Urothelium cell line (cell line): ENCODE data around the gene PABPN1L.

Experiments used
- DNase-seq: peaks from one replicate; pipeline ENCODE4 v3.0.0; 2011; ENCODE audit warnings: low spot score, mixed read lengths
- FAIRE-seq: peaks from 2 replicates; lab custom pipeline; 2011; peaks lifted over from hg19 to GRCh38; lab: Jason Lieb, UNC

Gene PABPN1L

GRCh38 chr16:88866151-88866920 is at the start of gene PABPN1L:
Gene PABPN1L (minus strand): TSS chr16:88866660. CDS start chr16:88866606, 54 bp downstream.
- FAIRE-seq (no peak), DNase-seq (no peak)

DNA sequence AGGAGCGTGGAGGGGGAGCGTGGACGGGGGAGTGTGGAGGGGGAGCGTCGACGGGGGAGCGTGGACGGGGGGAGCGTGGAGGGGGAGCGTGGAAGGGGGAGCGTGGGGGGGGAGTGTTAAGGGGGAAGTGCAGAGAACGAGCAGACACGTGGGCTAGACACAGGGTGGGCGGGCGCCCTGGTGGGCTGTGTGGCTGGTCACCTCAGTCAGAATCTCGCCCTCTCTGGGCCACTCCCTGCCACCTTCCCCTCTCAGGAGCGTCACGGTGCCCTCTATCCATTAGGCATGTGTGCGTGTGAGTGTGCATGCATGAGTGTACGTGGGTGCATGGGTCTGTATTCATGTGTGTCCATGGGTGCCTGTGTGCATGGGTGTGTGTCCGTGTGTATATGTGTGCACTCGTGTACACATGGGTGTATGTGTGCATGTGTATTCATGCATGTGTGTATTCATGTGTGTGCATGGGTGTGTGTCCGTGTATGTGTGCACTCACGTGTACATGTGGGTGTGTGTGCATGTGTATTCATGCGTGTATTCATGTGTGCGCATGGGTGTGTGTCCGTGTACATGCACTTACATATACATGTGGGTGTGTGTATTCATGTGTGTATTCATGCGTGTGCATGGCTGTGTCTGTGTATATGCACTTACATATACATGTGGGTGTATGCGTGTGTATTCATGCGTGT is 49.3 kb upstream of the PABPN1L start:
- DNase-seq: no peak
- FAIRE-seq: peak; percentile 96

- FAIRE-seq: no peak
Observed at GRCh38 chr16:88914750-88915368, 48.4 kb upstream of the PABPN1L start.

GRCh38 chr16:88913870-88914269 is 47.4 kb upstream of the PABPN1L start:
- no peak for FAIRE-seq
- DNase-seq: no peak

More at GRCh38 chr16:88914750-88915368, 48.4 kb upstream of the PABPN1L start:
- DNase-seq: peak; percentile 57

GRCh38 chr16:88913001-88913612 is 46.6 kb upstream of the PABPN1L start:
- no peak for DNase-seq
- FAIRE-seq: no peak

DNA sequence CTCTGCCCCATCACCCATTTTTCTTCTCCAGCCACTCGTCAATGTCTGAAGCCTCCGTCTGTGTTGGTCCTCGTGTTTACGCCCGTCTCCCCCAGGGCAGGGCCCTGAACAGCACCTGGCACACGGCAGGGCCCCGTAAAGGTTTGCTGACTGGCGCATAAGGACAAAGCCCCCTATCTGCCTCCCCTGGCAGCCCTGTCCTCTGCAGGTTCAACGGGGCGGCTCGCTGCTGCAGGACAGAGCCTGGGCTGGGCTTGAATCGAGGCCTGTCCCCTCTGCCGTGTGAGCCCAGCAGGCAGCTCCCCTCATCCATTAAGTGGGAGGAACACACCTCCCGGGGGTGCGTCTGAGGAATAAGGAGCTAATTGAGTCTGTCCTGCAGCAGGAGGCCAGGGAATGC is 46.1 kb upstream of the PABPN1L start:
- FAIRE-seq: no peak
- no peak for DNase-seq

GRCh38 chr16:88911946-88912310 is 45.5 kb upstream of the PABPN1L start:
- no peak for FAIRE-seq
- no peak for DNase-seq

DNA sequence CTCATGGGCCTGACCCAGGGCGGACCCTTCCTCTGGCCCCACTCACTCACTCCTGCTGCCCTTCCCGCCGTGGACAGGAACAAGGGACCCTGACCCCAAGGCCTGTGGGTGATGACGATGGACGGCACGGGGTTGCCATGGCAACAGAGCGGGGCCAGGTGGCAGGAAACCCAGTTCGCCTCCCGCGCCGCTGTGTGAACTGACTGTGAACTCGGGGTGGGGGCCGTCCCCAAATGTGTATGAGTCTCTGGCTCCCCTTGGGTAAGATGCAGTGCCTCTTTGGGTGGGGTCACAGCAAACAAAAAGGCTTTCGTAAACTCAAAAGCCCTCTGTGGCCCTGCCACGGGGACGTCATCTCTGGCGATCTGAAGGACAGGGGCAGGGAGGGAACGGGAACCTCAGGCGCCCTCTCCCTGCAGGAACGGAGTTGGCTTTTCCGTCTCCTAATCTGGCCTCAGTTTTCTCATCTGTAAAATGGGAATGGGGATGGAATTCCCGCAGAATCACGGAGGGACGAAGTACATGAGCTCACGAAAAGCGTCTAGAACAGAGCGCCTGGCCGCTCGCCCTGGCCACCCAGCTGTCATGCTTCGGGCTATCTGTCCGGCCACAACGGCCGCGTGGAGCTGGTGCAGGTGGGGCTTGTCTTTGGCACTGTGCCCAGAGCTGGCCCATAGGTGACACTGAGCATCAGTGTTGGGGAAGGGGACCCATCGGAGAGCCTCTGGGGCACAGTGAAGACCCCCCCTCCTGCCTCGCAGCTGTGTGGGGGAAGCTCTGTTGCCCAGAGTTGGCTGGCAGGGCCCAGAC is 44.9 kb upstream of the PABPN1L start:
- peak; percentile 17 for FAIRE-seq
- DNase-seq: no peak

GRCh38 chr16:88910284-88911135 is 44.0 kb upstream of the PABPN1L start:
- DNase-seq (peak; percentile 21), FAIRE-seq (no peak)

DNA sequence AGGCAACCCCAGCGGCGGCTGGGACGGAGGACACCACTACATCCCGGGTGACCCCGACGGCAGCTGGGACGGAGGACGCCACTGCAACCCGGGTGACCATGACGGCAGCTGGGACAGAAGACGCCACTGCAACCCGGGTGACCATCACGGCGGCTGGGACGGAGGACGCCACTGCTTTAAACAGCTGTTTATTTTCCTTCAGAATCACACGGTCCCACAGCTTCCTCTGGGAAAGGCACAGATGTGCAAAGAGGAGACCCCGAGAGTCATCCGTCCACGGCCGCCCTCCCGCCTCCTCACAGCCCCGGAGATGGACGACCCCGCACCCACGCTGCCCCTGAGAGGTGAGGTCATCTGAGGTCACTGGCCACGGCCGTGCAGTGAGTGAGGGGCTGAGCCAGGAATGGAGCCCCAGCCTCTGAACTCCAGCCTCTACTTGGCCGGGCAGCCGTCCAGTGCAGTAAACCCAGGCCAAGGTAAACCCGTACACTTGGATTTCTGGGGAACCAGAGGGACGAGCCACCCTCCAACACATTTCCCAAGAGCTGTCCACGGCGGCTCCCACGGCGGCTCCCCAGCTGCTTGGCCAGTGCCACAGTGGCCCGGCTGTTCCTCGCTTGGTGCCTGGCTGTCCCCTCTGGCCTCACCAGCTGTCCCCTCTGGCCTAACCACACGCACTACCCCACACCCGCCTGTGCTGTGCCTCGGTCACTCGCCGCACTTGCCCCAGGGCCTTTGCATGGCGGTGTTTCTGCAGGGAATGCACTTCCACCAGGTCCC is 43.2 kb upstream of the PABPN1L start:
- FAIRE-seq (no peak), DNase-seq (no peak)

GRCh38 chr16:88908307-88908706 is 41.8 kb upstream of the PABPN1L start:
- no peak for FAIRE-seq
- no peak for DNase-seq

GRCh38 chr16:88907768-88908167 is 41.3 kb upstream of the PABPN1L start:
- DNase-seq (peak; percentile 70), FAIRE-seq (peak; percentile 5)

DNA sequence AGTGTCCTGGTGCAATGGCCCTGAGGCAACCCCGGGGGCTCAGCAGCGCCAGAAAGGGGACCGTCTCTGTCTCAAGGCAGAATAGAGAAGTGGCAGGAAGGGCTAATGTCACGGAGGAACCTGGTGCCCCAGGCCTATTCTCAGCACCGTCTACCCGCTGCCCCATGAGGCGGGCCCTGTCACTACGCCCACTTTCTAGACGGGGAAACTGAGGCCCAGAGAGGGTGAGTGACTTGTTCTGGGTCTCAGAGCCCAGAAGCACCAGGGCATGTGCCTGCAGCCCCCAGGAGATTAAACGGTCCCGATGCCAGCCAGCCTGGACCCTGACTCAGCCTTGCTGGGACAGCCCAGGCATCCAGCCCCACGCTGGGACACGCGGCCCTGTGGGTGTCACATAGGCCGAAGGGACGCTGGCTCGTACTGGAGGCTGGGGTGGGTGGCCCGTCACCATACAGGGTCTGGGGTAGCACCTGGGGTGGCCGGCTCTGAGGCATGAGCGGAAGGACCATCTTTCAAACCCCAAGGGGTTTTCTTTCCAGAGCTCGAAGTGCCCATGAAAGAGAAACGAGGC is 40.2 kb upstream of the PABPN1L start:
- no peak for FAIRE-seq

GRCh38 chr16:88906020-88906419 is 39.6 kb upstream of the PABPN1L start:
- DNase-seq (no peak), FAIRE-seq (no peak)

More for the DNA sequence above, 40.2 kb upstream of the PABPN1L start:
- DNase-seq: no peak

DNA sequence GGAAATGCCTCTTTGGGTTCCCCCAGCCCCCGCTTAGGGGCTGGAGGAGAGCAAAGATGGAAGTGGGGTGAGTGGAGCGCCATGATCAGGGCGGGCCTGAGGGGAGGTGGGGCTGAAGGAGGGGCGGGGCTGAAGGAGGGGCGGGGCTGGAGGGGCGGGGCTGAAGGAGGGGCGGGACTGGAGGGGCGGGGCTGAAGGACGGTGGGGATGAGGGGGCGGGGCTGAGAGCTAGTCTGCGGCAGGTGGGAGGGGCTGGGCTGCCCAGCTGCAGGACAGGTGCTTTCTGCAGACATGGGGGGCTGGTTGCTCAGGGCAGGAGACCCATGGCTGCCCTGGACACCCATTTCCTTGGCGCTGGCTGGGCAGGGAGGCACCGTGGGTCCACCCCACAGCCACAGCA is 39.1 kb upstream of the PABPN1L start:
- no peak for FAIRE-seq
- DNase-seq: peak; percentile 55

DNA sequence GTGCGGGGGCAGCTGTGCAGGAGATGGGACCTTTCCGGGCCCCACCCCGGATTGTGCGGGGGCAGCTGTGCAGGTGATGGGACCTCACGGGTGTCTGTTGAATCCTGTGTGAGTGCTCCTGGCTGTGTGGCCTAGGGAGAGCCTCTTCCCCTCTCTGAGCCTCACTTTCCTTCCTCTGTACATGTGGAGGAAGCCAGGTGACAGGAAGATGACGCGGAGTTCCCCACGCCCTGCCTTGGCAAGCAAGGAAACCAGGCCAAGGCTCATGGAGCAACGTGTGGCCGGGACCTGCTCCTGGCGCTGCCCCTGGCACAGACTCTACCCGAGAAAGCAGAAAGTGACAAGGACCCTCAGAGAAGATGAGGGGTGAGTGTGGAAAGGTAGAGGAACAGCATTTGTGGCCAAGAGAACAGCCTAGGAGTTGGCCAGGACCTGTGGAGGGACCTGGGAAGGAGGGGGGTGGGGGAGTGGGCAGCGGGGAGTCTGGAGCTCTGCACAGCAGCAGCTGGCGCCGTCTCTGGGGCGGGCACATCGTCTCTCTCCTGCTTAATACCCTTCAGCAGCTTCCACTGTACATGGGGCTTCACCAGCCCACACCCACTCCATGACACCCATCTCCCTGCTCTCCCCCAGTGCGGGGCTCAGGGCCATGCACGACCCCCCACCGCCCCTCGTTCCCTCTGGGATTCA is 38.4 kb upstream of the PABPN1L start:
- no peak for FAIRE-seq
- no peak for DNase-seq

GRCh38 chr16:88903267-88903666 is 36.8 kb upstream of the PABPN1L start:
- FAIRE-seq (no peak), DNase-seq (no peak)

DNA sequence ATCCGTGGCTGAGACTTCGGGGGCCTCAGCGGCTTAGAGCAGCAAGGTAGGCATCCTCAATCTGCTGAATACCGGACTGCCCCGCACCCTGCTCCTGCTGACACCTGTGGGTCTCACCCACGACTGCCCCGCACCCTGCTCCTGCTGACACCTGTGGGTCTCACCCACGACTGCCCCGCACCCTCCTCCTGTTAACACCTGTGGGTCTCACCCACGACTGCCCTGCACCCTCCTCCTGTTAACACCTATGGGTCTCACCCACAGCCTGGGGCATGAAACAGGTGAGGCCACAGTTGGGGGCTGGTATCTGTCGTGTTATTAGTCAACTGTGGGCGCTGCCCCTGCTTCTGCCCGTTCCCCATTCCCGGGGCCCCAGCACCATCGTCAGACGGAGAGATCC is 36.3 kb upstream of the PABPN1L start:
- DNase-seq: no peak
- FAIRE-seq: no peak
